ENCODE measurements around the gene SETD5. TPM values are rescaled to one million over a fixed set of nuclear protein-coding genes. Genes with fewer than 3 reads are reported as not detected.
A peak's percentile ranks its signal among the peaks of the same experiment; 100 is the strongest.

SETD5 gene
- total RNA-seq, 1 experiment from 2014 or later, result 74.9 TPM

DNA sequence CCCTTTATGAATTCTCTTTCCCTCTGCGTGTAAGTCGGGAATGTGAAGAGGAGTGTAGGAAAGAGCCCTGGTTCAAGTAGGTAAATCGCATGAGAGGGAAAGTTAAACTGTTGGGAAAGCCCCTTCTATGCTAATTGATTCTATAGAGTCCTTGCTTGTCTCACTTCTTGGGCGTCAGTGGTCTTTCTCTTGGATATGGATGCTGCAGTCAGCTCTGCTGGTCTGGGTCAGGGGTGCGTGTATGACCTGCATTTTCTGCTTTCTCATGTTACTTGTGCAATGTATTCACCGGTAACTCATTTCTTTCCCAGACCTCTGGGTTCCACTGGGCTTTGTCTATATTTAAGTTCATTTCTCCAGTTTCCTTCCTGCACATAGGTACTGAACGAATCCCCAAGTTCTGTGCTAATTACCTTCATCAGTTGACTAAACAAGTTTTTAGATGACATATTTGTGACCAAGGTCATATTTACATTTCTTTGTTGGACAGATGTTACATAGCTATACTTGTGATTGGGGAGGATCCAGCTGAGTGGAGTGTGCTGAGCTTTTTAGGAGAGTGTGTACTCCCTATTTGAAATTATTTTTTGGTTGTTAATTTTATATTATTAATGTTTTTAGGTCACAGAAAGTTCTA is 1.4 kb downstream of the SETD5 start:
- intact Hi-C loops (cut with micrococcal nuclease), result loop anchor here (1.0 kb wide), 1 partner anchor 23 kb away; no protein-coding TSS in a partner anchor
- DNase-seq (peak; percentile 47), ATAC-seq (no peak)
- peaks cover 88% of the 10 kb centered on the region for H3K79me2 ChIP-seq (ENCODE audit: low read length)
- H2AFZ ChIP-seq (ENCODE audit: low read length), result no peak overlapping the region
- peak overlapping the region; percentile 94 for H3K4me3 ChIP-seq (ENCODE audit: low read length)
- H3K27ac ChIP-seq (ENCODE audit: low read length), result peak overlapping the region; percentile 91
- peak overlapping the region; percentile 94 for H3K4me2 ChIP-seq (ENCODE audit: low read length)
- ChIA-PET POLR2A (ENCODE audit: unreplicated experiment) (no interaction called here), CTCF (interaction anchor here (0.6 to 1.5 kb wide), 2 partner anchors 24 to 104 kb away, joined by 4 to 5 read pairs; no protein-coding TSS in a partner anchor)
- peaks cover 19% of the 10 kb centered on the region for H3K36me3 ChIP-seq (ENCODE audit: low read depth, low read length)
- peaks cover 70% of the 10 kb centered on the region for H4K20me1 ChIP-seq (ENCODE audit: low read length)
- no peaks in the 10 kb centered on the region for H3F3A ChIP-seq (ENCODE audit: low read length, unreplicated experiment)
- no peaks in the 10 kb centered on the region for H3K9me3 ChIP-seq (ENCODE audit: low read length)
- TF ChIP-seq, protein P1, sequence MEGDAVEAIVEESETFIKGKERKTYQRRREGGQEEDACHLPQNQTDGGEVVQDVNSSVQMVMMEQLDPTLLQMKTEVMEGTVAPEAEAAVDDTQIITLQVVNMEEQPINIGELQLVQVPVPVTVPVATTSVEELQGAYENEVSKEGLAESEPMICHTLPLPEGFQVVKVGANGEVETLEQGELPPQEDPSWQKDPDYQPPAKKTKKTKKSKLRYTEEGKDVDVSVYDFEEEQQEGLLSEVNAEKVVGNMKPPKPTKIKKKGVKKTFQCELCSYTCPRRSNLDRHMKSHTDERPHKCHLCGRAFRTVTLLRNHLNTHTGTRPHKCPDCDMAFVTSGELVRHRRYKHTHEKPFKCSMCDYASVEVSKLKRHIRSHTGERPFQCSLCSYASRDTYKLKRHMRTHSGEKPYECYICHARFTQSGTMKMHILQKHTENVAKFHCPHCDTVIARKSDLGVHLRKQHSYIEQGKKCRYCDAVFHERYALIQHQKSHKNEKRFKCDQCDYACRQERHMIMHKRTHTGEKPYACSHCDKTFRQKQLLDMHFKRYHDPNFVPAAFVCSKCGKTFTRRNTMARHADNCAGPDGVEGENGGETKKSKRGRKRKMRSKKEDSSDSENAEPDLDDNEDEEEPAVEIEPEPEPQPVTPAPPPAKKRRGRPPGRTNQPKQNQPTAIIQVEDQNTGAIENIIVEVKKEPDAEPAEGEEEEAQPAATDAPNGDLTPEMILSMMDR (conservative IDR thresholded peaks at IDR 0.05; ENCODE audit: low read depth, low read length), result no peak
- TF ChIP-seq EZH2 (IDR thresholded peaks at IDR 0.05; ENCODE audit: low read length, unreplicated experiment), result no peak
- TF ChIP-seq EZH2phosphoT487 (IDR thresholded peaks at IDR 0.05; ENCODE audit: borderline replicate concordance, low read length), result no peak
- H3K4me1 ChIP-seq (ENCODE audit: insufficient read depth, low read length), result peaks cover 59% of the 10 kb centered on the region
- H3K9ac ChIP-seq (ENCODE audit: low read length), result peak overlapping the region; percentile 98
- H3K27me3 ChIP-seq (ENCODE audit: low read length), result no peaks in the 10 kb centered on the region
- no peaks in the 10 kb centered on the region for H3K9me2 ChIP-seq (replicated peaks; ENCODE audit: low read length)
- TSS peak; percentile 31 for BruUV-seq (replicated peaks)

DNA sequence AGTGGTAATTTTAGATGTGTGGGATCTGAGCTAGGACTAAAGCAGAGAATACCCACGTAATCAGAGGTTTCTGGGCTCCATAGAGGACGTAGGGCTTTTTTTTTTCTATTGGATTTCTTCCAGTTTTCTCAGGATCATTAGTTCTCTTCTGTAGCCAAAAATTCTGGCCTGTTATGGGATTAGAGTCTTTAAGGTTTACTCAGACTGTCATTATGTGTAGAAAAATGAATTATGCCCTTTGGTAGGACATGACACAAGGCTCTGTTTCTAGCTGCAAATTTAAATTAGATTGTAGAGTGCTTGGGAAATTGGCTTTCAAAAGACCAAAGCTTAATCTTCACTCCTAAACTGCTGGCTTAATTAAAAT is 1.9 kb downstream of the SETD5 start:
- peaks cover 14% of the 10 kb centered on the region for H3K36me3 ChIP-seq (ENCODE audit: low read depth, low read length)
- H3F3A ChIP-seq (ENCODE audit: low read length, unreplicated experiment), result no peaks in the 10 kb centered on the region
- peak overlapping the region; percentile 98 for H3K9ac ChIP-seq (ENCODE audit: low read length)
- no peaks in the 10 kb centered on the region for H3K27me3 ChIP-seq (ENCODE audit: low read length)
- peaks cover 70% of the 10 kb centered on the region for H4K20me1 ChIP-seq (ENCODE audit: low read length)
- H2AFZ ChIP-seq (ENCODE audit: low read length), result no peak overlapping the region
- intact Hi-C loops (cut with micrococcal nuclease), result loop anchor here (1.0 kb wide), 1 partner anchor 23 kb away; no protein-coding TSS in a partner anchor
- H3K9me2 ChIP-seq (replicated peaks; ENCODE audit: low read length), result no peaks in the 10 kb centered on the region
- peak overlapping the region; percentile 91 for H3K27ac ChIP-seq (ENCODE audit: low read length)
- peak overlapping the region; percentile 94 for H3K4me3 ChIP-seq (ENCODE audit: low read length)
- H3K9me3 ChIP-seq (ENCODE audit: low read length), result no peaks in the 10 kb centered on the region
- peaks cover 88% of the 10 kb centered on the region for H3K79me2 ChIP-seq (ENCODE audit: low read length)
- TF ChIP-seq, protein P1 (conservative IDR thresholded peaks at IDR 0.05; ENCODE audit: low read depth, low read length), result no peak
- no peak for TF ChIP-seq EZH2 (IDR thresholded peaks at IDR 0.05; ENCODE audit: low read length, unreplicated experiment)
- no peak for TF ChIP-seq EZH2phosphoT487 (IDR thresholded peaks at IDR 0.05; ENCODE audit: borderline replicate concordance, low read length)
- ChIA-PET CTCF (interaction anchor here (0.6 to 1.5 kb wide), 2 partner anchors 23 to 104 kb away, joined by 4 to 5 read pairs; no protein-coding TSS in a partner anchor), POLR2A (ENCODE audit: unreplicated experiment) (no interaction called here)
- DNase-seq (no peak), ATAC-seq (no peak)
- peak overlapping the region; percentile 94 for H3K4me2 ChIP-seq (ENCODE audit: low read length)
- peaks cover 57% of the 10 kb centered on the region for H3K4me1 ChIP-seq (ENCODE audit: insufficient read depth, low read length)
- BruUV-seq (replicated peaks), result no TSS peak

DNA sequence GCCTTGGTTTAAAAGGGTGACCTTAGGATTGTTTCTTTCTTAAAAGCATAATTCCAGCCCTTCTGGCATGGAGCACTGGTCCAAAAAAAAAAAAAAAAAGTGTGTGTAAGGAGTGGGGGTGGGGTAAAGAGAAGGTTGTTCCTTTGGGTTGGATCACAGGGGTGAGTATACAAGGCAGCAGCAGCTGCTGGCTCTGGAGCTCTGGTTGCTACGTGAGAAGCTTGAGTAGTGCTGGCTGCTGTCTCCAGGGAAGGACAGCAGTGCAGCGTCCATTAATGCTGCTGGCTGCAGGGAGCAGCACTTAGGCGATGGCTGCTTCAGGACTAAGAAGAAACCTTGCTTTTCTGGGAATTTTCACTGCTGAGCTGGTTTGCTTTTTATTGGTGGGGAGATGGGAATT is 2.3 kb downstream of the SETD5 start:
- CTCF ChIA-PET, result interaction anchor here (1.5 kb wide), 1 partner anchor 23 kb away, joined by 5 read pairs; no protein-coding TSS in a partner anchor
- no peak overlapping the region for H2AFZ ChIP-seq (ENCODE audit: low read length)
- intact Hi-C loops (cut with micrococcal nuclease), result loop anchor here (1.0 kb wide), 1 partner anchor 23 kb away; no protein-coding TSS in a partner anchor

More for the DNA sequence above, 2.3 kb downstream of the SETD5 start:
- peak; percentile 3; the same call in 1 of the 2 replicates for ATAC-seq
- Histone ChIP-seq H3K79me2 (ENCODE audit: low read length) (peaks cover 88% of the 10 kb centered on the region), H3K27me3 (ENCODE audit: low read length) (no peaks in the 10 kb centered on the region), H3K4me3 (ENCODE audit: low read length) (peak overlapping the region; percentile 94), H4K20me1 (ENCODE audit: low read length) (peaks cover 70% of the 10 kb centered on the region), H3K27ac (ENCODE audit: low read length) (peak overlapping the region; percentile 91; the same call in 1 of the 2 replicates), H3K9me2 (replicated peaks; ENCODE audit: low read length) (no peaks in the 10 kb centered on the region), H3K4me1 (ENCODE audit: insufficient read depth, low read length) (peaks cover 57% of the 10 kb centered on the region), H3K36me3 (ENCODE audit: low read depth, low read length) (peaks cover 9% of the 10 kb centered on the region), H3F3A (ENCODE audit: low read length, unreplicated experiment) (no peaks in the 10 kb centered on the region), H3K4me2 (ENCODE audit: low read length) (peak overlapping the region; percentile 94), H3K9me3 (ENCODE audit: low read length) (no peaks in the 10 kb centered on the region), H3K9ac (ENCODE audit: low read length) (peak overlapping the region; percentile 98)
- TF ChIP-seq, protein P1 (conservative IDR thresholded peaks at IDR 0.05; ENCODE audit: low read depth, low read length), result no peak
- TF ChIP-seq EZH2phosphoT487 (IDR thresholded peaks at IDR 0.05; ENCODE audit: borderline replicate concordance, low read length), result no peak
- DNase-seq, result peak; percentile 75
- no TSS peak for BruUV-seq (replicated peaks)
- POLR2A ChIA-PET (ENCODE audit: unreplicated experiment), result interaction anchor here (0.6 kb wide), 1 partner anchor 45 kb away, joined by 15 read pairs; no protein-coding TSS in a partner anchor

All from PC-3 (cell line).